ENCODE data around the gene ZMIZ2.
"Not testable (repeated sequence)": the region's sequence is repeated elsewhere in the genome, so short reads cannot be mapped to it uniquely, and the experiment has no call there.

The ZMIZ2 gene

GRCh38 chr7:44769776-44770294, 21.2 kb downstream of the ZMIZ2 start:
- DNase-seq (ENCODE audit: low read depth) = no peak

GRCh38 chr7:44771358-44771757, 22.7 kb downstream of the ZMIZ2 start:
- no peak for DNase-seq (ENCODE audit: low read depth)

GRCh38 chr7:44772440-44772839, 23.8 kb downstream of the ZMIZ2 start:
- DNase-seq (ENCODE audit: low read depth) = no peak

- DNase-seq (ENCODE audit: low read depth) = no peak
Observed at GRCh38 chr7:44772867-44773266, 24.2 kb downstream of the ZMIZ2 start.

- DNase-seq (ENCODE audit: low read depth) = not testable (repeated sequence)
Observed at GRCh38 chr7:44774486-44774885, 25.8 kb downstream of the ZMIZ2 start.

DNA sequence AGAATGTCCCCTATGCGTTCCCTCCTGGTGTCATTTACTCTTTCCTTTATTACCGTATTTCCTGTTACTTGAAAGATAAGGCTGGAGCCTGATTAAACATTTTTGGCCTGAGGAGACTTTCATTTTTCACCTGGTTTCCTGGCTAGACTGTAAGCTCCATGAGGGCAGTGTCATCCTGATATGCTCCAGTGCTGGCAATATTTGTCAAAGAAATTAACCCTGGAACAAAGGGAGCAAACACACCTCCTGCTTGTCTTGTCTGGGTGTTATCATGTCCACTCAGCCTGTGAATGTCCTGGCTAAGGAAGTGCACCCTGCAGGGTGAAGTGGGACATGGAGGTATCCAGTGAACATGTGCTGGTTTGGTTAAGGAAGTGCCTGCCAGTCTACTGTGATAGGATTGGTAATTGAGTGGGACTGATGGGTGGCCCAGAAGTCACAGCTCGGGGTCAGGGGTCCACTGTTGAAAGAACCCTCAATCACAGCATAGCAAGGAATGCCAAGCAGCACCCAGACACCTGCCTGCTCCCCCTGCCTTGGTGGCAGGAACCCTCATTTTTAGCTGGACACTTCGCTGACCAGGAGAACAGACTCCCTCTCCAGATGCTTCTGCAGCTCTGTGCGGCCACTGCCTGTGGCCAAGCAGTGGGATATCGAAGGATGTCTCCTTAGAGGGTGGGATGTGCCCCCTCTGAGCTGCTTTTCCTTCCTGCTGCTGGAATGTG, 26.9 kb downstream of the ZMIZ2 start:
- DNase-seq (ENCODE audit: low read depth) = no peak

GRCh38 chr7:44776211-44776610, 27.6 kb downstream of the ZMIZ2 start:
- DNase-seq (ENCODE audit: low read depth) = no peak

- DNase-seq (ENCODE audit: low read depth) = no peak
Observed at GRCh38 chr7:44782460-44782859, 33.8 kb downstream of the ZMIZ2 start.

DNA sequence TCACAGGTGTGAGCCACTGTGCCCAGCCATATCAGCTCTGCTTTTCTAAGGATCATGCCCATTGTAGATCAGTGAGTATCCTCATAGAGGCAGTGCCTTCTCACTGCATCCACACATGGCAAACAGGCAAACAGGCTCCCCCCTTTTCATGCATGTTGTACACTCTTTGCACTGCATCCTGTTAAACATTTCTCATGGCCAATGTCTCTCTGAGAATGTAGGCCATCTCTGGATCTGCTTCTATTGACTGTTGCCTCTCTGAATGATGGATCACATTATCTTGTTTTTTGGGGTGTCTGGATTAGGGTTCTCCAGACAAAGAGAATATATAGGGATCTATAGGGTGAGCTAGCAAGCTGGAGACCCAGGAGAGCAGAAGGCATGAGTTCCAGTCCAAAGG, 34.8 kb downstream of the ZMIZ2 start:
- no peak for DNase-seq (ENCODE audit: low read depth)

GRCh38 chr7:44784364-44784763, 35.7 kb downstream of the ZMIZ2 start:
- DNase-seq (ENCODE audit: low read depth) = no peak

DNA sequence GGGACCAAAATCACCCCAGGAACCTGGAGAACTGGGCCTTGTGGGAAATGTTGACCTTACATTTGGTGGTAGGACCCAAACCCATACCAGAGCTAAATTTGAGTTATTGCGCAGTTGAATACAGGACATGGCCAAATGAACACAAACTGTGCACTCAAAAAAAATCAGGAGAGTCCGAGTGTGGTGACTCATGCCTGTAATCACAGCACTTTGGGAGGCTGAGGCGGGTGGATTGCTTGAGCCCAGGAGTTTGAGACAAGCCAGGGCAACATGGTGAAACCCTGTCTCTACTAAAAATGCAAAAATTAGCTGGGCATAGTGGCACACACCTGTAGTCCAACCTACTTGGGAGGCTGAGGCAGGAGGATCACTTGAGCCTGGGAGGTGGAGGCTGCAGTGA, 36.6 kb downstream of the ZMIZ2 start:
- DNase-seq (ENCODE audit: low read depth) = not testable (repeated sequence)

DNA sequence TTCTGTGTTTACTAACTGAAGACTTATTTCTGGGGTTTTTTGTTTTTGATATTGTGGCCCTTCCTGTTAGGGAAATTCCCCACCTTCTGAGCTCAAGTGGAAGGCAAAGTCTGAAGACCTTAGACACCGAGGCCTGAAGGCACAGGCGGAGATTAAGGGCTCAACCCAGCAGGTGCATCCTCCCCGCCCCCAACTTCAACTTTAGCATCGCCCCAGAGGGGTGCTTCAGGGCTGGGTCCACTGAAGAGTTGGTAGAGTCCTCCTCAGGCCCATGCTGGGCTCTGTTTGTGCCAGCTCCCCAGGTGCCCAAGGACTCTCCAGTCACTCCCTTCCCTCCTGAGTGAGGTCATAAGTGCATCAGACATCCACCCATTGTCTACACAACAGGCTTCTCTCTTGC, 38.4 kb downstream of the ZMIZ2 start:
- DNase-seq (ENCODE audit: low read depth) = no peak

DNA sequence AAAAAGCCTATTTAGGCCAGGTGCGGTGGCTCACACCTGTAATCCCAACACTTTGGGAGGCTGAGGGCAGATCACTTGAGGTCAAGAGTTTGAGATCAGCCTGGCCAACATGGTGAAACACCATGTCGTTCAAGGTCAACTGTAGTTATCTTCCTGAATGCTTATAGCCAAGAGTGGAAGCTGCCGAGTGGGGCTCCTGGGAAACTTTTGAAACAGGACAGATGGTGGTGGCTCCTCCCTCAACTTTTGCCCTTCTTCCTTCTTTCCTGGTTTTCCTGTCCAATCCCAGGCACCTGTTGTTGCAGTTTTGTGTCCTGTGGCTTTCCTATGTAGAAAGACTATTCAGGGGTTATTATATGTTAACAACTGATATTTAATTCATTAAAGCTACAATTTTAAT, 39.1 kb downstream of the ZMIZ2 start:
- no peak for DNase-seq (ENCODE audit: low read depth)

- DNase-seq (ENCODE audit: low read depth) = no peak
Observed at GRCh38 chr7:44789990-44790389, 41.3 kb downstream of the ZMIZ2 start.

DNA sequence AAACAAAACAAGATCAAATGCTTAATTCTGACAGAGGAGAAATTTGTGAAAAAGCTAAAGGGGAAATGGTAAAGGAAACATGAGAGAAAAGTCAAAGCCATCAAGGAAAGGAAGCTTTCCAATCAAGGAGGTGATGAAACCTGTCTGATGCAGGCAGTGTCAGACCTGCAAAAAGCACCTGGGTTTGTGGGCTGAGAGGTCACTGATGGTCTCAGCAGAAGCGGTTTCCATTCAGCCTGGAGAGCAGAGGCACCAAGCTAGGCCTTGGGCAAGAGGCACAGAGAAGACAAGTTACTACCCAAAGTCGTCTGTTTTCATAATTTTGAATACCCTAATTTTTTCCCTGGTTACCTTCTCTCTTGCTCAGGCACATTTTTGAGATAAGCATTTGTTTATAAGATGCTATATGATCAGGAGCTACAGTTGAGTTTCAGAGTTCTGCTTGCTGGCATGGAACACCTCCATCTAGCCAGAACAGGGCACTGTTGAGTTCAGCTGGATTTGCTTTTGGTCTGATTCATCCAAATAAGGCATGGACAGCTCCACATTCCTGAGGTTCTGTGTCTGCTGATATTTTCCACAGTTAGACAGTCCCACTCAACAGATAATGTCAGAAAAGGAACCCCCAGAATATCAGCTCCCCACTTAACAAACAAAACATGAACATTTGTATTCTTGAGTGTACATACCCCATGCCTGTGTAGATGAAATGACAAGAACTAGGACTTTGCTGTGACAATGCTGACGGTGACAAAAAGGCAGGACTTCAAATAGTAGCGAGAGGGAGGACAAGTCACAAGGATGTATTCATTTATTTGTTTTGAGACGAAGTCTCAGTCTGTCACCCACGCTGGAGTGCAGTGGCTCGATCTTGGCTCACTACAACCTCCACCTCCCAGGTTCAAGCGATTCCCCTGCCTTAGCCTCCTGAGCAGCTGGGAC, 42.9 kb downstream of the ZMIZ2 start:
- no peak for DNase-seq (ENCODE audit: low read depth)

GRCh38 chr7:44793919-44794318, 45.3 kb downstream of the ZMIZ2 start:
- no peak for DNase-seq (ENCODE audit: low read depth)

DNA sequence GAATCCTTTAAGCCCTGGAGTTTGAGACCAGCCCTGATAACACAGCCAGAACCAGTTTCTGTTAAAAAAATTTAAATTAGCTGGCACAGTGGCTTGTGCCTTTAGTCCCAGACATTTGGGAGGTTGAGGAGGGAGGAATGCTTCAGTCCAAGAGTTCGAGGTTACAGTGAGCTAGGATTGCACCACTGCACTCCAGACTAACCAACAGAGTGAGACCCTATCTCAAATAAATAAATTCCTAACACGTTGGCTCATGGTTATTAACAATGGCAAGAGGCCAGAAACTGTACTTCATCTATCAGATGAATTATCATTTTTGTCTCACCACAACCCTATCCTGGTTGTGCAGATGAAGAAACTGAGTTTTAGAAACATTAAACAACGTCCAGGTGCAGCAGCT, 45.7 kb downstream of the ZMIZ2 start:
- no peak for DNase-seq (ENCODE audit: low read depth)

DNA sequence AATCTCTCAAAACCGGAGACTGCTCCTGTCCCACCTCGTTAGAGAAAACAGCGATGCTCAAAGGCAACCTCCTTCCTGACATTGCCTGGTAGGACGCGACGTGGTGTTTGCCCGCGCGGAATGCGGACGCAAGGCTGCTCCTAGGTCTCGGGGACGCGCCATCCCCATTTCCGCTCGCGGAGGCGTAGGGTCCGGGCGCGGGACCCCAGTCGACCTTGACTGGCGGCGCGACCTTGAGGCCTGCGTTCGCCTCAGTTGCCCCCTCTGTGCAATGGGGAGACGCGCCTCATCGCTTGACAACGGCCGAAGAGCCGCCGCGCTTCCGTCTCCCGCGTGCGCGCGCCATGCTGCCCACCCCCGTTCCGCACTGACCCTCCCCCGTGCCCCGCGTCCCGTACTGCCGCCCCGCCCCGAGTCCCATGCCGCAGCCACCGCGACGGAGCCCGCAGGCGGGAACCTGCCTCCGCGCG, 47.4 kb downstream of the ZMIZ2 start:
- no peak for DNase-seq (ENCODE audit: low read depth)

- peak; percentile 98 for DNase-seq (ENCODE audit: low read depth)
Observed at GRCh38 chr7:44796504-44797328, 48.1 kb downstream of the ZMIZ2 start, which contains the start of gene PPIA. PPIA (plus strand) TSS chr7:44796681; CDS start chr7:44796725, 44 bp downstream.

DNA sequence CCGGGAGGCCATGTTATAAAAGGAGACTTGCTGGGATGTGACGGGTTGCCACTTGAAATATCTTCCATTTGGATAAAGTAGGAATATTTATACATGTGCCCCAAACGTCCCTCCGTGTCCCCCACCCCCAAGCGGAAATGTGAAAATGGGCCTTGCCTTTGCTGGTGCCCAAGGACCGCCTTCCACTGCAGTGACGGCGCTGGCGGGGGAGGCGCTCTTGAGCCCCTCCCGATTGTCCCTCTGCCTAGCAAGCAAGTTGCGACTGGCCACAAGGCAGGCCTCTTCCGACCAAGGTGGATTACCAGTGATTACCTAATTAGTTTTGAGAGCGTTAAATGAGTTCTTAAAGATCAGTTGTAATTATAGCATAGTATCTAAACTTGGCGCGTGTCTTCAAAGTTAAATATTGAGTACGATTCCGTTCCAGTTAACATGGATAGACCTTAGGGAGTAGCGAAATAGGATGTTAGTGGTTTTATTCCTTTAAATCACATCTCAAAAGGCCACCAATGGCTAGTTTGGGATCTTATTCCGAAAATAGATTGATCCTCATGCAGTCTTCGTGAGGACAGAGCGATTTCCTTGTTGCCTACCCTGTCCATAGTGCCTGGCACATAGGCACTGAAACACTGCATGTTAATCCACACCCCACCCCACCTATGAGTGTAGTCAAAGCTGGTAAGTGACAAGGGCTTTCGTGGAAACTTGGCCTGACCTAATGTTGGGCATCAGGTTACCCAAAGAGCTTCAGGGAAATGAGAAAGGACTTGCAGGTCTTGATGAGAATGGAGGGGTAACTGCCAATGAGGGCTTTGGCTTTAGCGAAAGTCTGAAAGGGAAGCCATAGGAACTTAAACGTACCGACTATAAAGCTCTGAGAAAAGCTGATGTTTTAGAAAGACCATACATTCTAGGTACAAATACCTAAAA, 48.9 kb downstream of the ZMIZ2 start:
- DNase-seq (ENCODE audit: low read depth) = peak; percentile 77

Data from T follicular helper cell (primary cell).